Lower leg skin (tissue), 4 donors: ENCODE measurements around the gene MDM4. TPM values are rescaled to one million over a fixed set of nuclear protein-coding genes. Genes with fewer than 3 reads are reported as not detected.
A peak's percentile ranks its signal among the peaks of the same experiment; 100 is the strongest.

Experiments
- DNase-seq, 2 donors: peaks; one replicate each; pipeline ENCODE4 v3.0.0-alpha.2; 2019; ENCODE audit warnings: low spot score in 2 of 2
- H3K4me3 ChIP-seq: fragments of 200-600 bp; sonication (generic); 2 replicates; pipeline ENCODE4 v1.5.1; 2017; ENCODE audit warnings: mild to moderate bottlenecking, low read depth; ENCODE audit not compliant: poor library complexity, severe bottlenecking
- POLR2A ChIP-seq, 2 donors: fragments of 450-650 bp; IDR thresholded peaks; one replicate each; pipeline ENCODE4 v1.6.1; 2016 to 2017; ENCODE audit warnings: antibody characterized with exemption in 2 of 2, mild to moderate bottlenecking in 1 of 2, moderate library complexity in 1 of 2
- WGBS, 2 donors: methylation state at CpG; one replicate each; pipeline ENCODE4 v1.1.5; 2018; 5-methylcytosine and 5-hydroxymethylcytosine counted together
- intact Hi-C: fragments of 100-400 bp; cut with DNase I; formaldehyde crosslinking; loops from one replicate; pipeline ENCODE4 v1.15.0; 2023; ENCODE audit warnings: low total_unique reads
- total RNA-seq, 4 donors: library from RNA; depleted of rRNA; stranded (reverse); fragments of >200 nt; gene quantifications; one replicate each; pipeline ENCODE4 v1.1.0, GENCODE V29; 2016
- TF ChIP-seq, protein P1 (sequence below), 3 donors: fragments of 450-650 bp; IDR thresholded peaks; one replicate each; pipeline ENCODE4 v1.5.1; 2016; ENCODE audit warnings: antibody characterized with exemption in 3 of 3, mild to moderate bottlenecking in 3 of 3, moderate library complexity in 2 of 3

Gene MDM4
- total RNA-seq, 4 donors from 2014 or later = 32.4 to 89.0 (median 43.0) TPM

GRCh38 chr1:204506969-204507316 is 9.3 kb upstream of the MDM4 start:
- DNase-seq = peak; percentile 94
- peak overlapping the region; percentile 34 for H3K4me3 ChIP-seq
- TF ChIP-seq, protein P1, sequence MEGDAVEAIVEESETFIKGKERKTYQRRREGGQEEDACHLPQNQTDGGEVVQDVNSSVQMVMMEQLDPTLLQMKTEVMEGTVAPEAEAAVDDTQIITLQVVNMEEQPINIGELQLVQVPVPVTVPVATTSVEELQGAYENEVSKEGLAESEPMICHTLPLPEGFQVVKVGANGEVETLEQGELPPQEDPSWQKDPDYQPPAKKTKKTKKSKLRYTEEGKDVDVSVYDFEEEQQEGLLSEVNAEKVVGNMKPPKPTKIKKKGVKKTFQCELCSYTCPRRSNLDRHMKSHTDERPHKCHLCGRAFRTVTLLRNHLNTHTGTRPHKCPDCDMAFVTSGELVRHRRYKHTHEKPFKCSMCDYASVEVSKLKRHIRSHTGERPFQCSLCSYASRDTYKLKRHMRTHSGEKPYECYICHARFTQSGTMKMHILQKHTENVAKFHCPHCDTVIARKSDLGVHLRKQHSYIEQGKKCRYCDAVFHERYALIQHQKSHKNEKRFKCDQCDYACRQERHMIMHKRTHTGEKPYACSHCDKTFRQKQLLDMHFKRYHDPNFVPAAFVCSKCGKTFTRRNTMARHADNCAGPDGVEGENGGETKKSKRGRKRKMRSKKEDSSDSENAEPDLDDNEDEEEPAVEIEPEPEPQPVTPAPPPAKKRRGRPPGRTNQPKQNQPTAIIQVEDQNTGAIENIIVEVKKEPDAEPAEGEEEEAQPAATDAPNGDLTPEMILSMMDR (IDR thresholded peaks at IDR 0.05) = no peak
- TF ChIP-seq POLR2A (IDR thresholded peaks at IDR 0.05) = no peak
- WGBS, 2 donors = 0 to 1% methylated on average over 13 of the region's 13 CpGs
- intact Hi-C loops = no loop called here

DNA sequence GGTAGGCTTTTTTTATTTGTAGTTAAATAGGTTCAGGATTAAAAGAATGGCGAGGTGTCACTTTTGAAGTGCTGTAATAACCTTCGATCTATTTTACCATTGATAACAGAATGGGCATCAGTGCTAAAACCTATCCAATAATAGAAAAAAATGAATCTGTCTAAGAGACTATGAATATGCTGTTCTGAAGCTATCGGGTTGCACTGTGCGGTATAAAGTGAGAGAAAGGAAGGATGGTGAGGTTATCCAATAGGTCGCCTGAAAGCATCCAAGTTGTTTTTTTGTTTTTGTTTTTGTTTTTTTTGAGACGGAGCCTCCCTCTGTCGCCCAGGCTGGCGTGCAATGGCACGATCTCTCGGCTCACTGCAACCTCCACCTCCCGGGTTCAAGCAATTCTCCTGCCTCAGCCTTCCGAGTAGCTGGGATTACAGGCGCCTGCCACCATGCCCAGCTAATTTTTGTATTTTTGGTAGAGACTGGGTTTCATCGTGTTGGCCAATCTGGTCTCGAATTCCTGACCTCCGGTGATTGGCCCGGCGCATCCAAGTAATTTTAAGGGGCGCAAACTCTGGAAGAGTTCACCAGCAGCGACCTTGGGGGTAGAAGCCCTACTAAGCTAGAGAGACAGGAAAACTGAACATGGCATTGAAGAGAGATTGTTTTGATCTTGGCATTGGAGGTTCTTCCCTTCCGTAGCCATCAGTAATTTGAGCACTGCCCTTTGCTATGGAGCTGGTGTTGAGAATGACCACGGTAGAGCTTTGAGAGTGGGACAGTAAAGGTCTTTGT is 8.7 kb upstream of the MDM4 start:
- TF ChIP-seq POLR2A (IDR thresholded peaks at IDR 0.05) = no peak
- TF ChIP-seq, protein P1 (IDR thresholded peaks at IDR 0.05) = no peak
- H3K4me3 ChIP-seq = peak overlapping the region; percentile 34
- intact Hi-C loops = no loop called here
- WGBS, 2 donors = 1 to 2% methylated on average over 22 of the region's 22 CpGs
- DNase-seq = no peak

DNA sequence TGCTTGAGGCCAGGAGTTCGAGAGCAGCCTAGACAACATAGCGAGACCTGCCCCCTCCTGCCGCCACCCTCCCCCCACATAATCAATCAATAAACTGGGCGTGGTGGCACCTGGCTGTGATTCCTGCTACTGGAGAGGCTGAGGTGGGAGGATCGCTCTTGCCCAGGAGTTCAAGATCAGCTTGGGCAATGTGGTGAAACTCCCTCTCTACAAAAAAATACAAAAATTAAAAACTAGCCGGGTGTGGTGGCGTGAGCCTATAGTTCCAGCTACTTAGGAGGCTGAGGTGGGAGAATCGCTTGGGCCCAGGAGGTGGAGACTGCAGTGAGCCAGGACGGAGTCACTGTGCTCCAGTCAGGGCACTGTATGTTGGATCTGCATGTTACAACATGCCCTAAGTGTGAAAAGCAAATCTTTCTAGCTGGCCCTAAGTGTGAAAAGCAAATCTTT is 7.0 kb upstream of the MDM4 start:
- DNase-seq = no peak
- WGBS, 2 donors = 80 to 85% methylated on average over 9 of the region's 9 CpGs

DNA sequence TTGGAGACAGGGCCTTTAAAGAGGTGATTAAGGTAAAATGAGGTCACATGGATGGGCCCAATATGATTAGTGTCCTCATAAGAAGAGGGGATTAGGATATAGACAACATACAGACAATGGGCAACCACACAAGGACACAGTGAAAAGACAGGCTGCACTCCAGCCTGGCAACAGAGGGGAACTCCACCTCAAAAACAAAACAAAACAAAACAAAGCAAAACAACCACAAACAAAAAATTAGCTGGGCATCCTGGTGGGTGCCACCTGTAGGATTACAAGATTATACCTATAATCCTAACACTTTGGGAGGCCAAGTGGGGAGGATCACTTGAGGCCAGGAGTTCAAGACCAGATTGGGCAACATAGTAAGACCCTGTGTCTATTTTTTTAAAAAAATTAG is 4.8 kb upstream of the MDM4 start:
- no peak overlapping the region for H3K4me3 ChIP-seq
- no peak for DNase-seq
- intact Hi-C loops = no loop called here
- TF ChIP-seq, protein P1 (IDR thresholded peaks at IDR 0.05) = no peak
- TF ChIP-seq POLR2A (IDR thresholded peaks at IDR 0.05) = no peak

More for the DNA sequence above, 7.0 kb upstream of the MDM4 start:
- TF ChIP-seq, protein P1 (IDR thresholded peaks at IDR 0.05) = no peak
- no peak overlapping the region for H3K4me3 ChIP-seq
- intact Hi-C loops = no loop called here

- intact Hi-C loops = no loop called here
- DNase-seq = no peak
These were observed 3.0 kb upstream of the MDM4 start for GRCh38 chr1:204513117-204513716.

More at GRCh38 chr1:204513117-204513716, 3.0 kb upstream of the MDM4 start:
- no peak overlapping the region for H3K4me3 ChIP-seq
- no peak for TF ChIP-seq POLR2A (IDR thresholded peaks at IDR 0.05)
- TF ChIP-seq, protein P1 (IDR thresholded peaks at IDR 0.05) = no peak
- WGBS, 2 donors = 65 to 67% methylated on average over 15 of the region's 15 CpGs
